Chondrocyte (in vitro differentiated cells): ENCODE results near the gene HDAC4. TPM values are rescaled to one million over a fixed set of nuclear protein-coding genes. Genes with fewer than 3 reads are reported as not detected.

Experiments
- DNase-seq: peaks from one replicate; pipeline ENCODE4 v3.0.0; 2021; ENCODE audit warnings: mixed read lengths, low spot score
- H3K27ac Mint-ChIP-seq: one replicate; pipeline ENCODE4 v1.8.0; 2021; ENCODE audit warnings: mild to moderate bottlenecking, moderate library complexity, mixed read lengths; ENCODE audit not compliant: unreplicated experiment
- H3K27me3 Mint-ChIP-seq: 2 replicates; pipeline ENCODE4 v1.8.0; 2021; ENCODE audit warnings: low read depth, mixed read lengths
- H3K36me3 Mint-ChIP-seq: 2 replicates; pipeline ENCODE4 v1.8.0; 2021; ENCODE audit warnings: low read depth, mixed read lengths
- H3K4me1 Mint-ChIP-seq: 2 replicates; pipeline ENCODE4 v1.8.0; 2021; ENCODE audit warnings: low read depth, mild to moderate bottlenecking, mixed read lengths
- H3K4me3 Mint-ChIP-seq: one replicate; pipeline ENCODE4 v1.8.0; 2021; ENCODE audit warnings: mild to moderate bottlenecking, moderate library complexity, mixed read lengths; ENCODE audit not compliant: unreplicated experiment
- H3K9me3 Mint-ChIP-seq: 2 replicates; pipeline ENCODE4 v1.8.0; 2021; ENCODE audit warnings: low read depth, mixed read lengths
- total RNA-seq: library from RNA; stranded (reverse); gene quantifications from 3 replicates; pipeline ENCODE4 v1.2.1, GENCODE V29; 2021
- TF ChIP-seq, protein P1 (sequence below): fragments of 200-600 bp; sonication (generic); IDR thresholded peaks from 2 replicates; pipeline ENCODE4 v1.5.0; 2021; ENCODE audit warnings: antibody characterized with exemption, mild to moderate bottlenecking, moderate library complexity

Gene HDAC4
- total RNA-seq, 1 donor from 2014 or later = 22.3 TPM

GRCh38 chr2:239272626-239273025 is 128.2 kb downstream of the HDAC4 start:
- no peak overlapping the region for H3K4me3 Mint-ChIP-seq
- H3K36me3 Mint-ChIP-seq = no peaks in the 10 kb centered on the region
- H3K27me3 Mint-ChIP-seq = no peaks in the 10 kb centered on the region
- H3K27ac Mint-ChIP-seq = no peak overlapping the region
- H3K4me1 Mint-ChIP-seq = peaks cover 60% of the 10 kb centered on the region
- no peaks in the 10 kb centered on the region for H3K9me3 Mint-ChIP-seq
- DNase-seq = no peak
- TF ChIP-seq, protein P1, sequence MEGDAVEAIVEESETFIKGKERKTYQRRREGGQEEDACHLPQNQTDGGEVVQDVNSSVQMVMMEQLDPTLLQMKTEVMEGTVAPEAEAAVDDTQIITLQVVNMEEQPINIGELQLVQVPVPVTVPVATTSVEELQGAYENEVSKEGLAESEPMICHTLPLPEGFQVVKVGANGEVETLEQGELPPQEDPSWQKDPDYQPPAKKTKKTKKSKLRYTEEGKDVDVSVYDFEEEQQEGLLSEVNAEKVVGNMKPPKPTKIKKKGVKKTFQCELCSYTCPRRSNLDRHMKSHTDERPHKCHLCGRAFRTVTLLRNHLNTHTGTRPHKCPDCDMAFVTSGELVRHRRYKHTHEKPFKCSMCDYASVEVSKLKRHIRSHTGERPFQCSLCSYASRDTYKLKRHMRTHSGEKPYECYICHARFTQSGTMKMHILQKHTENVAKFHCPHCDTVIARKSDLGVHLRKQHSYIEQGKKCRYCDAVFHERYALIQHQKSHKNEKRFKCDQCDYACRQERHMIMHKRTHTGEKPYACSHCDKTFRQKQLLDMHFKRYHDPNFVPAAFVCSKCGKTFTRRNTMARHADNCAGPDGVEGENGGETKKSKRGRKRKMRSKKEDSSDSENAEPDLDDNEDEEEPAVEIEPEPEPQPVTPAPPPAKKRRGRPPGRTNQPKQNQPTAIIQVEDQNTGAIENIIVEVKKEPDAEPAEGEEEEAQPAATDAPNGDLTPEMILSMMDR = no peak

DNA sequence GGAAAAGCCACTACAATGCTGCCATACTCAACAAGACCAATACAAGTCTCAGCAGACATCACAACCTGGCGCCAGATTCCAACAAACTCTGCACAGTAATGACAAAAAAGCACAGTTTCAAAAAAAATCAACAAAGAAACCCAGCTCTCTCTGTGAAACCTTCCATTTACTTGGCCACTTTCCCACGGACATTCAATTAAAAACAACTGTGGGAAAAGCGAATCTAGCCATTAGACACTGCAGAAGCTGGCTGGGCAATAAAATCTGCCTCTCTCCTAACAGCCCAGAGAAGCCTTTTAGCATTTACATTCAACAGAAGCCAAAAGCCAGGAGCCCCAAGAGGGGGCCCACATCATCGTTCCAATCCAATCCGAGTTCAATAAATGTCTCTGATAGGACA is 128.9 kb downstream of the HDAC4 start:
- Mint-ChIP-seq H3K27me3 (no peaks in the 10 kb centered on the region), H3K4me1 (peaks cover 67% of the 10 kb centered on the region), H3K4me3 (no peak overlapping the region), H3K36me3 (no peaks in the 10 kb centered on the region), H3K9me3 (no peaks in the 10 kb centered on the region), H3K27ac (peak overlapping the region; percentile 5)
- TF ChIP-seq, protein P1 = no peak
- DNase-seq = no peak

DNA sequence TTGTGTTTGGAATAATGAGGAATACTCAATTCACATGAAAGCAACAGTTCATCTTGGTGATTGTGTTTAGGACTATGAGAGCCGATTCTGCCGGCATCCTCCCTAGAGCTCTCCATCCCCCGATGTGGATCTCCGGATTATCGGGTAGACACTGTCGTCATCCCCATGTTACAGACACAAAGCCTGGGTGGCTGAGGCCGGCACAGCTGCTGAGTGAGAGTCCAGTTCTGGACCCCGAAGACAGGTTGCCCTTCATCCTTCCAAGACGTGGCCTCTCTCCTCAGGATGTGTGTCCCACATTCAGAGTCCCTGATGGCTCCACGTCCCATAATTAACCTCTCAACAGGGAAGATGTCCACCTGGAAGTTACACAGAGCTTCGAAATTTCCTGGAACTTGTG is 129.3 kb downstream of the HDAC4 start:
- Mint-ChIP-seq H3K27ac (peak overlapping the region; percentile 5), H3K4me1 (peaks cover 70% of the 10 kb centered on the region), H3K36me3 (no peaks in the 10 kb centered on the region), H3K27me3 (no peaks in the 10 kb centered on the region), H3K9me3 (no peaks in the 10 kb centered on the region), H3K4me3 (no peak overlapping the region)
- DNase-seq = no peak
- TF ChIP-seq, protein P1 = no peak

DNA sequence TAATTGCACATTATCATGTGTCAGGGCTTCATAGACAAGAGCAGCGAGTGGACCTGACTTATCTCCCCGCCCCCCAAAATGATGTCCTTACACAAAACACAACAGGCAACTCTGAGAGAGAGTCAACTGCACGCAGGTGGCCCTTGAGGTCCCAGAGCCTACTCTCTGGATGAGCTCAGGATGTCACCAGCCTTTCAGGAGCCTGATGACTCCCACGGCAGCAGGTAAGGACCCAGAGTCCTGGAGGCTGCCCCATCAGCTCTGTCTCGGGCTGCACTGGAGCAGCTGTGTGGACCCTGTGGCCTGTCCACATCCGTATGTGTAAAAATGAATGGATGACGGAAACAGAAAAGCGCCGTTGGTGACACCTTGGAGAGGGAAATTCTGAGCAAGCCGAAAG is 130.9 kb downstream of the HDAC4 start:
- DNase-seq = no peak
- Mint-ChIP-seq H3K27me3 (no peaks in the 10 kb centered on the region), H3K27ac (no peak overlapping the region), H3K4me3 (no peak overlapping the region), H3K36me3 (no peaks in the 10 kb centered on the region), H3K9me3 (no peaks in the 10 kb centered on the region), H3K4me1 (peaks cover 67% of the 10 kb centered on the region)
- TF ChIP-seq, protein P1 = no peak

GRCh38 chr2:239269173-239269885 is 131.5 kb downstream of the HDAC4 start:
- H3K36me3 Mint-ChIP-seq = no peaks in the 10 kb centered on the region
- no peak for DNase-seq
- peaks cover 67% of the 10 kb centered on the region for H3K4me1 Mint-ChIP-seq
- H3K27me3 Mint-ChIP-seq = no peaks in the 10 kb centered on the region
- no peak overlapping the region for H3K4me3 Mint-ChIP-seq
- TF ChIP-seq, protein P1 = no peak
- no peak overlapping the region for H3K27ac Mint-ChIP-seq
- H3K9me3 Mint-ChIP-seq = no peaks in the 10 kb centered on the region
